Measurements from ENCODE around the gene FANCG.

The FANCG gene

DNA sequence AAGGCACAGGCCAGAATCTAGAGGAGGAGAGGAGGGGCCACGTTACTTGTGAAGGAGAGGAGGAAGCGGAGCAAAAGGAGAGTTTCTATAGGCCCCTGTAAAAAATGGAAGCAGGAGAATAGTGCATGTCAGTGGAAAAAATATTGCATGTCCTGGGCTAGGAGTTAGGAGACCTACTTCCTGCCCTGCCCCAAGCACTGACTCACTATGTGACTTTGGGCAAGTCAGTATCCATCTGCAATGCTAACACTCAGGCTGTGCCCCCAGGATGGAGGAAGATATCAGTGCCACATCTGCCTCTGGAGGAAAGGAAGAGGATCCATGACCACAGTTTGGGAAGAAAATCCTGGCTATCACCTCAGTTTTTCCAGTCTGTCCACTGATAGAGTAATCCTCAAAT lies 9.7 kb upstream of the FANCG start:
- H3K4me1 ChIP-seq (ENCODE audit: control extremely low read depth in 1 of 4, control insufficient read depth in 4 of 4, insufficient read depth in 4 of 4, low read length in 3 of 4): no peaks in the 10 kb centered on the region
- H3K27me3 ChIP-seq (replicated peaks in 2 of 5; ENCODE audit: control insufficient read depth in 4 of 5, insufficient read depth in 5 of 5, low read length in 4 of 5): no peaks in the 10 kb centered on the region
- no peak overlapping the region for H3K27ac ChIP-seq (ENCODE audit: insufficient read depth in 1 of 2, low read depth in 1 of 2, low read length in 2 of 2, poor library complexity in 1 of 2, severe bottlenecking in 2 of 2)
- DNase-seq: no peak
- WGBS (ENCODE audit: insufficient coverage): 100% methylated on average over 2 of the region's 2 CpGs
- H3K4me3 ChIP-seq (ENCODE audit: control insufficient read depth in 1 of 7, extremely low read depth in 1 of 7, insufficient read depth in 4 of 7, low read depth in 2 of 7, low read length in 6 of 7): no peak overlapping the region
- no peaks in the 10 kb centered on the region for H3K9me3 ChIP-seq (ENCODE audit: control extremely low read depth in 1 of 5, control insufficient read depth in 4 of 5, insufficient read depth in 2 of 5, low read depth in 1 of 5, low read length in 4 of 5)
- CTCF ChIA-PET: no interaction called here
- H3K36me3 ChIP-seq (ENCODE audit: control insufficient read depth in 4 of 4, insufficient read depth in 4 of 4, low read length in 3 of 4): peaks cover 18 to 79% (median 62%) of the 10 kb centered on the region in 4 experiments
- POLR2A ChIA-PET: interaction anchor here (0.6 kb wide), 1 partner anchor 17 kb away, joined by 3 read pairs; the partner anchor contains the start of gene VCP

GRCh38 chr9:35085078-35085477 lies 5.3 kb upstream of the FANCG start:
- WGBS (ENCODE audit: insufficient coverage): 94% methylated on average over 2 of the region's 2 CpGs
- ChIA-PET CTCF (no interaction called here), POLR2A (no interaction called here)

DNA sequence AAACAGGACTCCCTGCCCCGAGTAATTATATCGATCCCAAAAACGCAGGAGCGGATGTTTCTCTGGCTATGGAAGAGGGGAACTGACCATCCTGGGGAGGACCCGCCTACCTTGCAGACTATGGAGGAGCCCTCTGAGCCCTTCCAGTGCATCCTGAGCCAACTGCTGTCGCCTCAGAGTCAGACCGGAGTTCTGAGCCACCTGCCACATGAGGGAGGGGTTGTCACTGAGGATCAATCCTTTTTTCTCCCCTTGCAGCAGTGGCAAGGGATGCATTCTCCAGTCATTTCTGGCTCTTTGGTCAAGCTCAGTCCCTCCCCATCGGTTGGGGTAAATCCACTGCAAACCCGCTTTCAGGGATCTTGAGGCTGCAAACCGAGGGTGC lies 709 bp downstream of the FANCG start:
- no peaks in the 10 kb centered on the region for H3K27me3 ChIP-seq (replicated peaks in 2 of 5; ENCODE audit: control insufficient read depth in 4 of 5, insufficient read depth in 5 of 5, low read length in 4 of 5)
- H3K4me1 ChIP-seq (ENCODE audit: control extremely low read depth in 1 of 4, control insufficient read depth in 4 of 4, insufficient read depth in 4 of 4, low read length in 3 of 4): peaks cover 2 to 22% (median 19%) of the 10 kb centered on the region in 4 experiments
- 11% methylated on average over 9 of the region's 10 CpGs for WGBS (ENCODE audit: insufficient coverage)
- peak overlapping the region in 1 of 2 experiments; percentile 67 for H3K27ac ChIP-seq (ENCODE audit: insufficient read depth in 1 of 2, low read depth in 1 of 2, low read length in 2 of 2, poor library complexity in 1 of 2, severe bottlenecking in 2 of 2)
- peak overlapping the region; percentile 72 to 86 (median 84) for H3K4me3 ChIP-seq (ENCODE audit: control insufficient read depth in 1 of 7, extremely low read depth in 1 of 7, insufficient read depth in 4 of 7, low read depth in 2 of 7, low read length in 6 of 7)
- POLR2A ChIA-PET: interaction anchor here (0.8 to 1.7 kb wide), 3 partner anchors 18 to 37 kb away, joined by 3 to 6 read pairs (median 4); partner anchors contain the start of genes ATOSB and STOML2
- CTCF ChIA-PET: interaction anchor here (0.7 to 9.3 kb wide), 5 partner anchors 10 to 28 kb away, joined by 3 to 87 read pairs (median 4); partner anchors contain the start of gene PIGO
- no peak for DNase-seq
- no peaks in the 10 kb centered on the region for H3K9me3 ChIP-seq (ENCODE audit: control extremely low read depth in 1 of 5, control insufficient read depth in 4 of 5, insufficient read depth in 2 of 5, low read depth in 1 of 5, low read length in 4 of 5)
- peaks cover 7 to 41% (median 21%) of the 10 kb centered on the region in 4 experiments for H3K36me3 ChIP-seq (ENCODE audit: control insufficient read depth in 4 of 4, insufficient read depth in 4 of 4, low read length in 3 of 4)

More at GRCh38 chr9:35085078-35085477, 5.3 kb upstream of the FANCG start:
- Histone ChIP-seq H3K9me3 (ENCODE audit: control extremely low read depth in 1 of 5, control insufficient read depth in 4 of 5, insufficient read depth in 2 of 5, low read depth in 1 of 5, low read length in 4 of 5) (no peaks in the 10 kb centered on the region), H3K27me3 (replicated peaks in 2 of 5; ENCODE audit: control insufficient read depth in 4 of 5, insufficient read depth in 5 of 5, low read length in 4 of 5) (no peaks in the 10 kb centered on the region), H3K27ac (ENCODE audit: insufficient read depth in 1 of 2, low read depth in 1 of 2, low read length in 2 of 2, poor library complexity in 1 of 2, severe bottlenecking in 2 of 2) (no peak overlapping the region), H3K36me3 (ENCODE audit: control insufficient read depth in 4 of 4, insufficient read depth in 4 of 4, low read length in 3 of 4) (peaks cover 10 to 38% (median 28%) of the 10 kb centered on the region in 4 experiments), H3K4me3 (ENCODE audit: control insufficient read depth in 1 of 7, extremely low read depth in 1 of 7, insufficient read depth in 4 of 7, low read depth in 2 of 7, low read length in 6 of 7) (no peak overlapping the region), H3K4me1 (ENCODE audit: control extremely low read depth in 1 of 4, control insufficient read depth in 4 of 4, insufficient read depth in 4 of 4, low read length in 3 of 4) (peaks cover 0 to 5% (median 2%) of the 10 kb centered on the region in 4 experiments)
- no peak for DNase-seq

GRCh38 chr9:35078066-35078465 lies 1.7 kb downstream of the FANCG start:
- CTCF ChIA-PET: interaction anchor here (1.1 to 9.3 kb wide), 4 partner anchors 15 to 398 kb away, joined by 3 to 87 read pairs (median 7); partner anchors contain the start of gene PIGO
- Histone ChIP-seq H3K4me3 (ENCODE audit: control insufficient read depth in 1 of 7, extremely low read depth in 1 of 7, insufficient read depth in 4 of 7, low read depth in 2 of 7, low read length in 6 of 7) (peak overlapping the region in 2 of 7 experiments; percentile 84 to 86), H3K27ac (ENCODE audit: insufficient read depth in 1 of 2, low read depth in 1 of 2, low read length in 2 of 2, poor library complexity in 1 of 2, severe bottlenecking in 2 of 2) (no peak overlapping the region), H3K9me3 (ENCODE audit: control extremely low read depth in 1 of 5, control insufficient read depth in 4 of 5, insufficient read depth in 2 of 5, low read depth in 1 of 5, low read length in 4 of 5) (no peaks in the 10 kb centered on the region), H3K4me1 (ENCODE audit: control extremely low read depth in 1 of 4, control insufficient read depth in 4 of 4, insufficient read depth in 4 of 4, low read length in 3 of 4) (peaks cover 4 to 25% (median 20%) of the 10 kb centered on the region in 4 experiments), H3K36me3 (ENCODE audit: control insufficient read depth in 4 of 4, insufficient read depth in 4 of 4, low read length in 3 of 4) (peaks cover 7 to 51% (median 24%) of the 10 kb centered on the region in 4 experiments), H3K27me3 (replicated peaks in 2 of 5; ENCODE audit: control insufficient read depth in 4 of 5, insufficient read depth in 5 of 5, low read length in 4 of 5) (no peaks in the 10 kb centered on the region)
- WGBS (ENCODE audit: insufficient coverage): no CpG with 5 or more reads among the region's 4 CpGs
- no peak for DNase-seq
- POLR2A ChIA-PET: interaction anchor here (0.6 kb wide), 1 partner anchor 20 kb away, joined by 3 read pairs; no protein-coding TSS in a partner anchor

- CTCF ChIA-PET: interaction anchor here (0.7 to 9.3 kb wide), 6 partner anchors 10 to 374 kb away, joined by 3 to 87 read pairs (median 3); partner anchors contain the start of gene PIGO
Observed at GRCh38 chr9:35076848-35077247, 2.9 kb downstream of the FANCG start.

GRCh38 chr9:35075358-35075757 lies 4.4 kb downstream of the FANCG start:
- no peak for DNase-seq
- WGBS (ENCODE audit: insufficient coverage): no CpG with 5 or more reads among the region's 4 CpGs
- Histone ChIP-seq H3K27ac (ENCODE audit: insufficient read depth in 1 of 2, low read depth in 1 of 2, low read length in 2 of 2, poor library complexity in 1 of 2, severe bottlenecking in 2 of 2) (no peak overlapping the region), H3K9me3 (ENCODE audit: control extremely low read depth in 1 of 5, control insufficient read depth in 4 of 5, insufficient read depth in 2 of 5, low read depth in 1 of 5, low read length in 4 of 5) (no peaks in the 10 kb centered on the region), H3K27me3 (replicated peaks in 2 of 5; ENCODE audit: control insufficient read depth in 4 of 5, insufficient read depth in 5 of 5, low read length in 4 of 5) (no peaks in the 10 kb centered on the region), H3K4me1 (ENCODE audit: control extremely low read depth in 1 of 4, control insufficient read depth in 4 of 4, insufficient read depth in 4 of 4, low read length in 3 of 4) (peaks cover 16 to 36% (median 33%) of the 10 kb centered on the region in 4 experiments), H3K4me3 (ENCODE audit: control insufficient read depth in 1 of 7, extremely low read depth in 1 of 7, insufficient read depth in 4 of 7, low read depth in 2 of 7, low read length in 6 of 7) (no peak overlapping the region), H3K36me3 (ENCODE audit: control insufficient read depth in 4 of 4, insufficient read depth in 4 of 4, low read length in 3 of 4) (peaks cover 7 to 58% (median 24%) of the 10 kb centered on the region in 4 experiments)
- ChIA-PET POLR2A (no interaction called here), CTCF (interaction anchor here (9.3 kb wide), 1 partner anchor 18 kb away, joined by 87 read pairs; no protein-coding TSS in a partner anchor)

More at GRCh38 chr9:35076848-35077247, 2.9 kb downstream of the FANCG start:
- H3K27me3 ChIP-seq (replicated peaks in 2 of 5; ENCODE audit: control insufficient read depth in 4 of 5, insufficient read depth in 5 of 5, low read length in 4 of 5): no peaks in the 10 kb centered on the region
- peaks cover 7 to 53% (median 24%) of the 10 kb centered on the region in 4 experiments for H3K36me3 ChIP-seq (ENCODE audit: control insufficient read depth in 4 of 4, insufficient read depth in 4 of 4, low read length in 3 of 4)
- no peaks in the 10 kb centered on the region for H3K9me3 ChIP-seq (ENCODE audit: control extremely low read depth in 1 of 5, control insufficient read depth in 4 of 5, insufficient read depth in 2 of 5, low read depth in 1 of 5, low read length in 4 of 5)
- no peak for DNase-seq
- WGBS (ENCODE audit: insufficient coverage): 91% methylated on average over 4 of the region's 4 CpGs
- no peak overlapping the region for H3K27ac ChIP-seq (ENCODE audit: insufficient read depth in 1 of 2, low read depth in 1 of 2, low read length in 2 of 2, poor library complexity in 1 of 2, severe bottlenecking in 2 of 2)
- no peak overlapping the region for H3K4me3 ChIP-seq (ENCODE audit: control insufficient read depth in 1 of 7, extremely low read depth in 1 of 7, insufficient read depth in 4 of 7, low read depth in 2 of 7, low read length in 6 of 7)
- POLR2A ChIA-PET: no interaction called here
- peaks cover 8 to 29% (median 24%) of the 10 kb centered on the region in 4 experiments for H3K4me1 ChIP-seq (ENCODE audit: control extremely low read depth in 1 of 4, control insufficient read depth in 4 of 4, insufficient read depth in 4 of 4, low read length in 3 of 4)

- H3K27ac ChIP-seq (ENCODE audit: insufficient read depth in 1 of 2, low read depth in 1 of 2, low read length in 2 of 2, poor library complexity in 1 of 2, severe bottlenecking in 2 of 2): no peak overlapping the region
- no peaks in the 10 kb centered on the region for H3K27me3 ChIP-seq (replicated peaks in 2 of 5; ENCODE audit: control insufficient read depth in 4 of 5, insufficient read depth in 5 of 5, low read length in 4 of 5)
- no peaks in the 10 kb centered on the region for H3K9me3 ChIP-seq (ENCODE audit: control extremely low read depth in 1 of 5, control insufficient read depth in 4 of 5, insufficient read depth in 2 of 5, low read depth in 1 of 5, low read length in 4 of 5)
- DNase-seq: no peak
- H3K4me1 ChIP-seq (ENCODE audit: control extremely low read depth in 1 of 4, control insufficient read depth in 4 of 4, insufficient read depth in 4 of 4, low read length in 3 of 4): peaks cover 21 to 40% (median 37%) of the 10 kb centered on the region in 4 experiments
- ChIA-PET POLR2A (no interaction called here), CTCF (interaction anchor here (9.3 kb wide), 1 partner anchor 18 kb away, joined by 87 read pairs; no protein-coding TSS in a partner anchor)
- no peak overlapping the region for H3K4me3 ChIP-seq (ENCODE audit: control insufficient read depth in 1 of 7, extremely low read depth in 1 of 7, insufficient read depth in 4 of 7, low read depth in 2 of 7, low read length in 6 of 7)
- WGBS (ENCODE audit: insufficient coverage): 100% methylated on average over 8 of the region's 8 CpGs
- H3K36me3 ChIP-seq (ENCODE audit: control insufficient read depth in 4 of 4, insufficient read depth in 4 of 4, low read length in 3 of 4): peaks cover 7 to 62% (median 24%) of the 10 kb centered on the region in 4 experiments
Observed at GRCh38 chr9:35074791-35075190, 5.0 kb downstream of the FANCG start.

All from common myeloid progenitor, CD34-positive (primary cell).